K562 (cell line): Measurements from ENCODE around the gene NKIRAS2. TPM values are rescaled to one million over a fixed set of nuclear protein-coding genes. Genes with fewer than 3 reads are reported as not detected.
A peak's percentile ranks its signal among the peaks of the same experiment; 100 is the strongest.

Source experiments
- ATAC-seq: fragments of 200-7000 bp; cut with Tn5 transposase; 3 replicates; pipeline ENCODE4 v1.9.1; 2020; ENCODE audit warnings: moderate library complexity
- BruUV-seq: library from RNA; stranded (reverse); fragments of 400-500 nt; replicated peaks from 2 replicates; lab custom pipeline; 2021; lab: Mats Ljungman, UMichigan
- CTCF ChIA-PET: fragments of 300-600 bp; formaldehyde crosslinking; extraction: SDS; loops from one replicate; lab custom pipeline; 2021; ENCODE audit warnings: low intra/inter-chr PET ratio; lab: Yijun Ruan, JAX
- POLR2A ChIA-PET: fragments of 300-600, 350-650 bp; sonication (Branson Sonifier 250); formaldehyde crosslinking; extraction: SDS; loops from one replicate; lab custom pipeline; 2021; ENCODE audit warnings: antibody characterized with exemption, inconsistent platforms; lab: Yijun Ruan, JAX
- DNase-seq, 4 experiments: peaks; one replicate each; pipeline versions ENCODE4 v3.0.0 to v3.0.0-alpha.2; 2011 to 2018; ENCODE audit warnings: low spot score in 3 of 4, mixed read lengths in 3 of 4; ENCODE audit errors: extremely low read depth in 1 of 4
- FAIRE-seq: peaks from 2 replicates; lab custom pipeline; 2011; peaks lifted over from hg19 to GRCh38; lab: Jason Lieb, UNC
- H2AFZ ChIP-seq: 2 replicates; pipeline ENCODE4 v1.6.0; 2011; ENCODE audit warnings: low read depth, low read length, control low read depth, inconsistent platforms
- H3K27ac ChIP-seq: fragments of 200-600 bp; 3 replicates; pipeline ENCODE4 v1.8.0; 2011; ENCODE audit warnings: low read depth, mild to moderate bottlenecking, control low read depth, inconsistent platforms, low read length, moderate library complexity, mixed read lengths; ENCODE audit errors: extremely low read depth
- H3K27me3 ChIP-seq, 2 experiments: fragments of 300-600 bp in 1 of 2; 2 replicates in 1 of 2; 3 replicates in 1 of 2; pipeline versions ENCODE4 v1.6.0 to v1.8.0; 2011; ENCODE audit warnings: inconsistent platforms in 2 of 2, low read length in 2 of 2, mild to moderate bottlenecking in 1 of 2, mixed read lengths in 1 of 2, moderate library complexity in 1 of 2; ENCODE audit not compliant: control insufficient read depth in 2 of 2, insufficient read depth in 2 of 2
- H3K36me3 ChIP-seq: fragments of 300-600 bp; 3 replicates; pipeline ENCODE4 v1.8.0; 2011; ENCODE audit warnings: mild to moderate bottlenecking, low read length, inconsistent platforms; ENCODE audit not compliant: control insufficient read depth, insufficient read depth
- H3K4me1 ChIP-seq, 2 experiments: fragments of 200-600 bp in 1 of 2; replicated peaks in 1 of 2; 2 replicates in 1 of 2; 3 replicates in 1 of 2; pipeline versions ENCODE4 v1.5.1 to v1.8.0; 2011; ENCODE audit warnings: inconsistent platforms in 2 of 2, low read length in 2 of 2, mild to moderate bottlenecking in 1 of 2, mixed read lengths in 1 of 2, moderate library complexity in 1 of 2; ENCODE audit not compliant: control insufficient read depth in 2 of 2, insufficient read depth in 2 of 2
- H3K4me2 ChIP-seq: 2 replicates; pipeline ENCODE4 v1.6.1; 2011; ENCODE audit warnings: low read length, control low read depth, inconsistent platforms, mixed read lengths; ENCODE audit not compliant: insufficient read depth
- H3K4me3 ChIP-seq: fragments of 200-600 bp; sonication (generic), shearing (Covaris generic); 2 replicates; pipeline ENCODE4 v1.5.1; 2016; ENCODE audit warnings: control low read depth, inconsistent platforms
- H3K79me2 ChIP-seq: fragments of 200-600 bp; 3 replicates; pipeline ENCODE4 v1.8.0; 2011; ENCODE audit warnings: low read length, inconsistent platforms; ENCODE audit not compliant: control insufficient read depth, insufficient read depth
- H3K9ac ChIP-seq, 2 experiments: 2 replicates each; pipeline versions ENCODE4 v1.6.0 to v1.6.1; 2011; ENCODE audit warnings: low read depth in 2 of 2, low read length in 2 of 2, control low read depth in 1 of 2, inconsistent platforms in 1 of 2, mild to moderate bottlenecking in 1 of 2, mixed read lengths in 1 of 2; ENCODE audit not compliant: insufficient read depth in 1 of 2
- H3K9me1 ChIP-seq: one replicate; pipeline ENCODE4 v1.6.0; 2011; ENCODE audit warnings: inconsistent platforms, mild to moderate bottlenecking, low read length, moderate library complexity; ENCODE audit not compliant: control insufficient read depth, insufficient read depth
- H3K9me3 ChIP-seq: replicated peaks from 2 replicates; pipeline ENCODE4 v1.5.1; 2011; ENCODE audit warnings: low read depth, low read length, inconsistent platforms; ENCODE audit not compliant: control insufficient read depth, insufficient read depth
- H4K20me1 ChIP-seq: replicated peaks from 2 replicates; pipeline ENCODE4 v1.6.1; 2011; ENCODE audit warnings: low read length, inconsistent platforms, mixed read lengths; ENCODE audit not compliant: control insufficient read depth, insufficient read depth
- WGBS: fragments of 100-300 bp; shearing (Covaris generic); methylation state at CpG from one replicate; pipeline ENCODE4 v1.1.6; 2016; ENCODE audit warnings: low coverage, mixed read lengths; ENCODE audit not compliant: insufficient coverage; ENCODE audit errors: missing lambda C conversion rate; 5-methylcytosine and 5-hydroxymethylcytosine counted together
- in situ Hi-C: fragments of 300-500 bp; cut with MboI; formaldehyde crosslinking; loops from 4 replicates; pipeline ENCODE4 v1.15.0; 2018; ENCODE audit warnings: inconsistent platforms, mixed read lengths
- intact Hi-C: fragments of 100-400 bp; cut with micrococcal nuclease; formaldehyde crosslinking; loops from 2 replicates; pipeline ENCODE4 v1.14.2; 2022
- polyA plus RNA-seq, 8 experiments: library from polyadenylated mRNA; depleted of rRNA in 4 of 8; stranded (reverse) in 5 of 8; unstranded in 3 of 8; fragments of >200 nt; fragmentation: Nextera tagmentation in 2 of 8; fragmentation: Illumina TruSeq in 1 of 8; extraction: Ambion mirVana in 2 of 8; extraction: Trizol in 1 of 8; gene quantifications; 2 replicates each; pipeline versions ENCODE4 v1.2.1 to v1.2.3, GENCODE V29; 2011 to 2014; ENCODE audit warnings: inconsistent platforms in 1 of 8, missing spikeins in 1 of 8
- total RNA-seq, 7 experiments: library from RNA; depleted of rRNA in 6 of 7; stranded (reverse); fragments of >200 nt in 6 of 7; fragmentation: Illumina TruSeq in 2 of 7; extraction: Trizol in 2 of 7; gene quantifications; 2 replicates each; pipeline versions ENCODE4 v1.2.1 to v1.2.3, GENCODE V29; 2011 to 2021; ENCODE audit warnings: low replicate concordance in 1 of 7
- TF ChIP-seq, protein P1 (sequence below), 2 experiments: fragments of 200-800 bp in 1 of 2; sonication (Bioruptor generic) in 1 of 2; sonication (generic) in 1 of 2; formaldehyde crosslinking in 1 of 2; IDR thresholded peaks in 1 of 2; conservative IDR thresholded peaks in 1 of 2; 2 replicates each; pipeline versions ENCODE4 v1.5.0 to v1.6.1; 2016 to 2020; ENCODE audit warnings: missing compliant biosample characterization in 1 of 2, missing genetic modification characterization in 1 of 2, missing genetic modification reagents in 1 of 2
- TF ChIP-seq, protein P2 (sequence below), 3 experiments: IDR thresholded peaks in 2 of 3; conservative IDR thresholded peaks in 1 of 3; 2 replicates each; pipeline ENCODE4 v1.5.1; 2011 to 2012; ENCODE audit warnings: low read length in 3 of 3, mild to moderate bottlenecking in 3 of 3, control low read depth in 2 of 3, improper control_type of control experiment in 1 of 3, inconsistent platforms in 1 of 3, low read depth in 1 of 3, mixed read lengths in 1 of 3, moderate library complexity in 1 of 3; ENCODE audit not compliant: insufficient read depth in 2 of 3

The NKIRAS2 gene
- total and polyA plus RNA-seq, 9 of the 15 experiments (the other 6 are each of a cell fraction or from before 2014, with no cell fraction given) = 10.1 to 65.5 (median 29.8) TPM

DNA sequence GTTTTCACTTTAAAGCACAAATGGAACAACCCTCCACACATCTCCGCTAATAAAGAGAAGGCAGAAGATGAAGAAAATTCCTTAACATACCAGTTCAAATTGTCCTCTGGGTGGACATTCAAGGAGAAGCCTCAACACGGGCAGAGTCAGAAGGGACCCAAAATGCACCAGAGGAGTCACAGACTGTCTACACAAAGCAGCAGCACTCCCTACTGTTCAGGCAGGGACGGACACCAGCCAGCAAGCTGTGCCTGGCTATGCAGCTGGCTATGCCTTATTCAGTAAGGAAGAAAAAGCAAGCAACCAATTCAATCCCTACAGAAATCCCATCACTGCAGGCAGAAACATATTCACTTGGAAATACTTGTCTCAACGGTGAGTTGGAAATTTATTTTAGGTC, 10.7 kb upstream of the NKIRAS2 start:
- Histone ChIP-seq H3K79me2 (peaks cover 98% of the 10 kb centered on the region), H3K27ac (no peak overlapping the region), H3K9me1 (no peaks in the 10 kb centered on the region), H3K9me3 (no peaks in the 10 kb centered on the region), H2AFZ (no peak overlapping the region), H3K4me2 (no peak overlapping the region), H3K36me3 (peaks cover 54% of the 10 kb centered on the region), H3K4me1 (peaks cover 0 to 17% of the 10 kb centered on the region in 2 experiments; a peak in 2 of 5 replicates), H4K20me1 (peaks cover 30% of the 10 kb centered on the region), H3K4me3 (no peak overlapping the region), H3K27me3 (no peaks in the 10 kb centered on the region), H3K9ac (no peak overlapping the region)
- no TSS peak for BruUV-seq
- DNase-seq (no peak), ATAC-seq (peak; percentile 79), FAIRE-seq (peak; percentile 49)
- WGBS = 80% methylated on average over 4 of the region's 4 CpGs
- ChIA-PET CTCF (interaction anchor here (0.5 kb wide), 1 partner anchor 61 kb away, joined by 3 read pairs; no protein-coding TSS in a partner anchor), POLR2A (interaction anchor here (0.6 to 3.3 kb wide), 3 partner anchors 9 to 280 kb away, joined by 3 to 11 read pairs (median 3); partner anchors contain the start of genes DNAJC7 and NKIRAS2)
- in situ Hi-C loops (no loop called here), intact Hi-C loops (no loop called here)
- TF ChIP-seq, protein P1, sequence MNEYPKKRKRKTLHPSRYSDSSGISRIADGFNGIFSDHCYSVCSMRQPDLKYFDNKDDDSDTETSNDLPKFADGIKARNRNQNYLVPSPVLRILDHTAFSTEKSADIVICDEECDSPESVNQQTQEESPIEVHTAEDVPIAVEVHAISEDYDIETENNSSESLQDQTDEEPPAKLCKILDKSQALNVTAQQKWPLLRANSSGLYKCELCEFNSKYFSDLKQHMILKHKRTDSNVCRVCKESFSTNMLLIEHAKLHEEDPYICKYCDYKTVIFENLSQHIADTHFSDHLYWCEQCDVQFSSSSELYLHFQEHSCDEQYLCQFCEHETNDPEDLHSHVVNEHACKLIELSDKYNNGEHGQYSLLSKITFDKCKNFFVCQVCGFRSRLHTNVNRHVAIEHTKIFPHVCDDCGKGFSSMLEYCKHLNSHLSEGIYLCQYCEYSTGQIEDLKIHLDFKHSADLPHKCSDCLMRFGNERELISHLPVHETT (CRISPR knock-in tag; conservative IDR thresholded peaks at IDR 0.05 in 1 of 2, IDR thresholded peaks at IDR 0.05 in 1 of 2) = no peak
- TF ChIP-seq, protein P2, sequence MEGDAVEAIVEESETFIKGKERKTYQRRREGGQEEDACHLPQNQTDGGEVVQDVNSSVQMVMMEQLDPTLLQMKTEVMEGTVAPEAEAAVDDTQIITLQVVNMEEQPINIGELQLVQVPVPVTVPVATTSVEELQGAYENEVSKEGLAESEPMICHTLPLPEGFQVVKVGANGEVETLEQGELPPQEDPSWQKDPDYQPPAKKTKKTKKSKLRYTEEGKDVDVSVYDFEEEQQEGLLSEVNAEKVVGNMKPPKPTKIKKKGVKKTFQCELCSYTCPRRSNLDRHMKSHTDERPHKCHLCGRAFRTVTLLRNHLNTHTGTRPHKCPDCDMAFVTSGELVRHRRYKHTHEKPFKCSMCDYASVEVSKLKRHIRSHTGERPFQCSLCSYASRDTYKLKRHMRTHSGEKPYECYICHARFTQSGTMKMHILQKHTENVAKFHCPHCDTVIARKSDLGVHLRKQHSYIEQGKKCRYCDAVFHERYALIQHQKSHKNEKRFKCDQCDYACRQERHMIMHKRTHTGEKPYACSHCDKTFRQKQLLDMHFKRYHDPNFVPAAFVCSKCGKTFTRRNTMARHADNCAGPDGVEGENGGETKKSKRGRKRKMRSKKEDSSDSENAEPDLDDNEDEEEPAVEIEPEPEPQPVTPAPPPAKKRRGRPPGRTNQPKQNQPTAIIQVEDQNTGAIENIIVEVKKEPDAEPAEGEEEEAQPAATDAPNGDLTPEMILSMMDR (IDR thresholded peaks at IDR 0.05 in 2 of 3, conservative IDR thresholded peaks at IDR 0.05 in 1 of 3; ENCODE audit: insufficient read depth in 2 of 3, low read depth in 1 of 3, low read length in 3 of 3) = peak; percentile 20 to 37 (median 24); a peak in 3 of 6 replicates
